GM18505 (cell line): ENCODE results near the gene ELF1.
"Not testable (repeated sequence)": the region's sequence is repeated elsewhere in the genome, so short reads cannot be mapped to it uniquely, and the experiment has no call there.

ENCODE experiments used
- ATAC-seq: cut with Tn5 transposase; IDR thresholded peaks from one replicate; pipeline ENCODE4 v1.9.1; 2021; ENCODE audit not compliant: unreplicated experiment
- POLR2A ChIP-seq: IDR thresholded peaks from 4 replicates; pipeline ENCODE4 v1.6.1; 2011; ENCODE audit warnings: borderline replicate concordance; ENCODE audit not compliant: insufficient read depth, insufficient read length; ENCODE audit errors: extremely low read depth

The ELF1 gene

GRCh38 chr13:41054919-41055619 lies 36.0 kb upstream of the ELF1 start:
- TF ChIP-seq POLR2A, result no peak
- ATAC-seq, result no peak

- no peak for TF ChIP-seq POLR2A
- no peak for ATAC-seq
These were observed 35.2 kb upstream of the ELF1 start for GRCh38 chr13:41054212-41054877.

DNA sequence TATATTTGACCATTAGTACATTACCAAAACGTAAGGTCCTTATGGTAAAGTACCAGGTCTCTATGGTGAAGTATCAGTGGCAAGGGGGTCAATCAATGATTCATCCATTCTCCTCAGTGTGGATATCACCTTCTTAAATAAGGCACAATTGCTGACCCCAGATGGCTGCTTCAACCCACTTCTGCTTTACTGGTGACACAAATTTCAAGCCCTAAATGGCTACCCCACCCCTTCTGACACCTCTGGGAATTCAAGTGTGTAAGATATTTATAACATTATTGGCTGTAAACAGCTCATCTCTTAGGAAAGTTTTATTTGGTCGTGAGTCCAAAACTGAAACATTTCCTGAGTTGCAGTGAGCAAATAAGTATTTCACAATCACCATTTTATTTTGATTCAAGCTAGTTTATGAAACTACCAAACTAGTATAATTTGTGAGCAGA lies 34.3 kb upstream of the ELF1 start:
- TF ChIP-seq POLR2A, result no peak
- peak; percentile 69 for ATAC-seq

GRCh38 chr13:41052441-41052840 lies 33.3 kb upstream of the ELF1 start:
- no peak for TF ChIP-seq POLR2A
- ATAC-seq, result no peak

DNA sequence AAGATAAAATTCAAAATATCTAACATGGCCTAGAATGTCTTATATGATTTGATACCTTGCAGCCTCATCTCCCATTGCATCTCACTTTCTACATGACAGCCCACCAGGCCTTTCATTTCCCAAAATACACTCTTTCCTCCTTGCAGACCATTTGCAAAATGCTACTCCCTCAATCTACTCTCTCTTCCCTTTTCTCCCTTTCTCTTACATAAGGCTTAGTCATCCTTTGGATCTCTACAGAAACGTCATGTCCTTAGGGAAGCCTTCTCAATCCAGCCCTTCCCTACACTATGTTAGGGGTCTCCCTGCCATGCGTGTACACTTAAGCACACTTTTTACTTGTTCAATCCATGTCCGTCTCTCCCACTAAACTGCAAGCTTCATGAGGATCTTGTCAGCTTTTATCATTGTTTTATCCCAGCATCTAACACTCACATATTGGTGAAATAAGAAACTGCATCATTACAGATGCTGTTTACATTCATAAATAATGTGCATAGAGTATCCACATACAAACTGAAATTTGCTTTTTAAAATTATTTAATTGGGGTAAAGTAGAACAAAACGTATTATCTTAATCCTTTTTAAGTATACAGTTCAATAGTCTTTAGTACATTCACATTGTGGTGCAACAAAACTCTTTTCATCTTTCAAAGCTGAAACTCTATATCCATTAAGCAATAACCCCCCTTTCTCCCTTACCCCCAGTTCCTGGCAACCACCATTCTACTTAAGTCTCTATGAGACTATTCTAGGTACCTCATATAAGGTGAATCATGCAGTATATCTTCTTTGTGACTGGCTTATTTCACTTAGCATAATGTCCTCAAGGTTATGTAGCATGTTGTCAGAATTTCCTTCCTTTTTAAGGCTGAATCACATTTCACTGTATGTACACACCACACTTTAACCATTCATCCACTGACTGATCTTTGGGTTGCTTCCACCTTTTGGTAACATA lies 30.6 kb upstream of the ELF1 start:
- ATAC-seq, result no peak
- TF ChIP-seq POLR2A, result no peak

DNA sequence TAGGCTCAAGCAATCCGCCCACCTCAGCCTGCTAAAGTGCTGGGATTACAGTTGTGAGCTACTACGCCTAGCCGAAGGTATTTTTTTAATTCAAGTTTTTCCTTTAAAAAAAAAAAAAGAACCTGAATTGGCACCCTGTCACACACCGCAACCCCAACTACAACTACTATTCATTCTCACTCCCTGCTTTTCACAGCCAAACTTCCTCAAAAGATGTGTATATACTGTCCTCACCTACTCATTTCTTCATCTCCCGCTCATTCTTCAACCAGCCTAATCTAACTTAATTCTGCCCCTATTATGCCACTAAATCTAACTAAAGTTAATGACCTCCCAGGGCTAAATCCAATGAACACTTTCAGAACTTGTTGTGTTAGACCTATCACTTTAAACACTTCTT lies 29.5 kb upstream of the ELF1 start:
- TF ChIP-seq POLR2A, result no peak
- no peak for ATAC-seq

GRCh38 chr13:41042419-41042818 lies 23.3 kb upstream of the ELF1 start:
- not testable (repeated sequence) for ATAC-seq

DNA sequence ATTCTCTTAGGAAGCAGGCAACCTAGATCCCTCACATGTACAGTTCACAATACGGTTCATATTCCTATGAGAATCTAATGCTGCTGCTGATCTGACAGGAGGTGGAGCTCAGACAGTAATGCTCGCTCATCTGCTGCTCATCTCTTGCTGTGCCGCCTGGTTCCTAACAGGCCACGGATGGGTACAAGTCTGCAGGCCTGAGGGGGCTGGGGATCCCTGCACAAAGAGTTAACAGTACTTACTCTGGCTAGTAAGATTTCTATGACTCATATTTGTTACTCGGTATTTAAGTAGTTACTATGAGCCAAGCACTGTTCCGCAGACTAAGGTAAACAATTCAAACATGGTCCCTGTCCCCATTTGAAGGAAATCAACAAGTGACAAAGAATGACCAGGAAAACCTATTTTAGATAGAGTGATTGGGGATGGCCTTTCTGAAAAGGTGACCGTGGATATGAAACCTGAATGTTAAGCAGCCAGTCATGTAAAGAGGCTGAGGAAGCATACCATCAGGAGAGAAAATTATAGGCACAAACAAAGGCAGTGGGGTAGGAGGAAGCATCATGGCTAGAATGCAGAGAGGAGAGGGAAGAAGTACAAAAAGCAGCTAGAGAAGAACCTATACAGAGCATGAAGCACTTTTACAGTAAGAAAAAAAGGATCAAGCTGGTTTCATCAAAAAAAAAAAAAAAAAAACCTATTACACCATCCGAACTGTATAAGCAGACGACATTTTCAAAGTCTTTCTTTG lies 21.6 kb upstream of the ELF1 start:
- ATAC-seq, result no peak
- no peak for TF ChIP-seq POLR2A

DNA sequence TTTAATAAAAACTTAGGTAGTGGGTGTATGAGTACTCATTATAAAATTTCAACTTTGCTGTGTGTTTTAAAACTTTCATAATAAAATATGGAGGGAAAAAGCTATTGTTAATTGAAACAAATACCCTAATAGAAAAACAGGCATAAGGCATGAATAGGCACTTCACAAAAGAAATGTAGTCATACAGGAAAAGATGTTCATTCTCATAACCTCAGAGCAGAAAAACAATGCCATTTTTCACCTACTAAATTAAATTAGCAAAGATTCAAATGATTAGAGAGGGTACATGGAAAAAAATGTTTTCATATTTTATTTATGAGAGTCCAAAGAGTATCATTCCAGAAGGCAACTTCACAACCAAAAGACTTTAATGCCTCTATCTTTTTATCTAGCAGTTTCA lies 20.6 kb upstream of the ELF1 start:
- no peak for TF ChIP-seq POLR2A
- no peak for ATAC-seq

- ATAC-seq, result not testable (repeated sequence)
These were observed 17.4 kb upstream of the ELF1 start for GRCh38 chr13:41036557-41036956.

DNA sequence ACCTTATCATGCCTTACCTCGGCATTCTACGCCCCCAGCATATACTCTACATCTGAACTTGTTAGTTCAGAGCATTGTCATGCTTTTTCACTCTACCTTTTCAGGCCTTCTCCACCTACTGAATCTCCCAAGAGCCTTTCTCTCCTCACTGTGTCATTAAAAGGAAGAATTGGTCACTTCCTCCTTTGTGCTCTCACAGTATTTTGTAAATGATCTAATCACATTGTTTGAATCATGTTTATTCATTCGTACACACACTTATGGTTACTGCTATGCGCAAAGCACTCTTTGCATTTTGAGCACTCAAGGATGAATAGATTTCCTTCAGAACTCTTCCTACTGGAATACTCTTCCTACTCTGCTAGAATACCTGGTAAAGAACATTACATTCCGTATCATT lies 15.8 kb upstream of the ELF1 start:
- ATAC-seq, result no peak
- no peak for TF ChIP-seq POLR2A

DNA sequence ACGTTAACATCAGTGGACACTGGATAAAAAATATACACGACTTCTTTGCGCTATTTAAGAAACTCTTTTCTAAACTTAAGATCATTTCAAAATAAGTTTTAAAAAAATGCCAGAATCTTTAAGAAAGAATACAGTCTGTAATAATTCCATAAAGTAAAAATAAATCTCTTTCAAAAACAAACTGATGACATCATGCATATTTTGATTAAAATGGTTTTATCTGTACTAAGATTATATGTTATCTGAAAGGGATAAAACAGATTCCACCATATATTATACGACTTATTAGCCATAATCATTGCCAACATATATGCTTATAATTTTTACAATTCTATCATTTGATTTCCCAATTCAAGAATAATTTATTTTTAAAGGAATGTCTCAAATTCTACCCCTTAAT lies 15.3 kb upstream of the ELF1 start:
- no peak for TF ChIP-seq POLR2A
- no peak for ATAC-seq
